Skeletal muscle satellite cell (primary cell): ENCODE data around the gene AKR1C4.
"Not testable (repeated sequence)": the region's sequence is repeated elsewhere in the genome, so short reads cannot be mapped to it uniquely, and the experiment has no call there.

Source experiments
- H3K27me3 ChIP-seq: 2 replicates; pipeline ENCODE4 v1.7.0; 2013; ENCODE audit warnings: low read length; ENCODE audit not compliant: control insufficient read depth, insufficient read depth
- H3K36me3 ChIP-seq: 2 replicates; pipeline ENCODE4 v1.7.0; 2013; ENCODE audit warnings: mild to moderate bottlenecking, control low read depth, low read length; ENCODE audit not compliant: insufficient read depth
- H3K4me1 ChIP-seq: 2 replicates; pipeline ENCODE4 v1.7.0; 2013; ENCODE audit warnings: low read length; ENCODE audit not compliant: control insufficient read depth, insufficient read depth
- H3K4me2 ChIP-seq: 2 replicates; pipeline ENCODE4 v1.7.0; 2013; ENCODE audit warnings: mild to moderate bottlenecking, low read length
- H3K4me3 ChIP-seq: 2 replicates; pipeline ENCODE4 v1.7.0; 2013; ENCODE audit warnings: low read length
- H3K9ac ChIP-seq: 2 replicates; pipeline ENCODE4 v1.7.0; 2013; ENCODE audit warnings: mild to moderate bottlenecking, low read depth, low read length, moderate library complexity
- H3K9me3 ChIP-seq: replicated peaks from 2 replicates; pipeline ENCODE4 v1.7.0; 2013; ENCODE audit warnings: mild to moderate bottlenecking, control low read depth, low read length

AKR1C4 gene

DNA sequence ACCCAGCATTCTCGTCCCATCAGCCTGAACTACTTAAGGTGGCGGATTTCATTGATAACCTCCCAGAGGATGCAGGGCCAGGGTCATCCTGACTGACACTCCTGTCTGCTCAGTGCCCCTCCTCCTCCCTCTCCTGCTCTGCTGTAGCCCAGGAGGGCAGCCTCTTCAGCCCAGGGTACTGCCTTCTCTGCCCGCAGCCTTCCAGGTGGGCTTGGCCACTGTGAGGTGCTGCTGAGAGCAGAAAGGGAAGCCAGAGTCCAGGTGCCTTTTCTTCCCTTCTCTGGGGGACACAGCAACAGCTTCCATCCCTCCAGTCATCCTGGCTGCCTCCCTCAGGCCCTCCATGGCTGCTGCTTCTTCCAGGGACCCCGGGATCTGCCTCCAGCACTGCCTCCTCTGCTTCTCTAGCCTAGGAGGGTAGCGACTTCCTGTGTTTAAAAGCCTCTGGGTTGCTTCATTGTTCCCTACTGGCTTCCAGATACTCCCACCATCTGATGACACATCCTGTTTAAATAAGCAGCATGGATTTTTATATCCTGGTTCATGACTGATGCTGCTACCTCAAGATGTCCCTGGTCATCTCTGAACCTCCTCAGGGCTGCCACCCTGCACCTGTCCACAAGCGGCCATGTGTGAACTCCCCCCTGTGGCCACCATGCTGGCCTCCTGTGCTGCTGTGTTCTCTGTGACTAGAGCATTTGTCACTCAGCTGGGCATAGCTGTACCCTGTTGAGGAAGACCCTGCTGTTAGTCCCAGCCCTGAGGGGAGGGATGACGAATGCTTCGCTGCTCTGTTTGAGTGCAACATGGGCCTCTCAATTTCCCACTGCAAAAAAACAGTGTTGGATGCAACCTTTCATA lies 55.8 kb downstream of the AKR1C4 start:
- no peak overlapping the region for H3K4me3 ChIP-seq
- H3K36me3 ChIP-seq = no peaks in the 10 kb centered on the region
- no peaks in the 10 kb centered on the region for H3K9me3 ChIP-seq
- no peak overlapping the region for H3K4me2 ChIP-seq
- H3K9ac ChIP-seq = no peak overlapping the region
- no peaks in the 10 kb centered on the region for H3K4me1 ChIP-seq
- no peaks in the 10 kb centered on the region for H3K27me3 ChIP-seq

DNA sequence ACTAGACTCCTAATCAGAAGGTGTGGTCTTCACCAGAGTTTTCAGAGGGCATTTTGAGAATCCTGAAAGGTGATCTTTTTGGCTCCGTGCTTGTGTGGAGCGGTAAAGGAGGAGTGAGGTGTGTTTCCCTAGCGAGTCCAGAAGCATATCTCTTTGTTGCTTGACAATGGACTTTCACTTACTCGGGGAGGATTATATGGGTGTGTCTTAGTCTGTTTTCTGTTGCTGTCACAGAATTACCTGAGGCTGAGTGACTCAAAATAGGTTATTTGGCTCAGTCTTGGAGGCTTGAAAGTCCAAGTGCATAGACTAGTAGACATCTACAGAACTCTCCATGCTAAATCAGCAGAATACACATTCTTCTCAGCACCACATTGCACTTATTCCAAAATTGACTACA lies 57.9 kb downstream of the AKR1C4 start:
- no peak overlapping the region for H3K4me2 ChIP-seq
- no peaks in the 10 kb centered on the region for H3K27me3 ChIP-seq
- no peaks in the 10 kb centered on the region for H3K4me1 ChIP-seq
- H3K4me3 ChIP-seq = no peak overlapping the region
- H3K9me3 ChIP-seq = no peaks in the 10 kb centered on the region
- no peak overlapping the region for H3K9ac ChIP-seq
- H3K36me3 ChIP-seq = no peaks in the 10 kb centered on the region

DNA sequence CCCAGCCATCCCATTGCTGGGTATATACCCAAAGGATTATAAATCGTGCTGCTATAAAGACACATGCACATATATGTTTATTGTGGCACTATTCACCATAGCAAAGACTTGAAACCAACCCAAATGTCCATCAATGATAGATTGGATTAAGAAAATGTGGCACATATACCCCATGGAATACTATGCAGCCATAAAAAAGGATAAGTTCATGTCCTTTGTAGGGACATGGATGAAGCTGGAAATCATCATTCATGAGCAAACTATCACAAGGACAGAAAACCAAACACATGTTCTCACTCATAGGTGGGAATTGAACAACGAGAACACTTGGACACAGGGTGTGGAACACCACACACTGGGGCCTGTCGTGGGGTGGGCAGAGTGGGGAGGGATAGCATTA lies 61.1 kb downstream of the AKR1C4 start:
- not testable (repeated sequence) for H3K4me1 ChIP-seq, H3K9me3 ChIP-seq, H3K36me3 ChIP-seq, H3K4me2 ChIP-seq, H3K9ac ChIP-seq, H3K4me3 ChIP-seq, H3K27me3 ChIP-seq

DNA sequence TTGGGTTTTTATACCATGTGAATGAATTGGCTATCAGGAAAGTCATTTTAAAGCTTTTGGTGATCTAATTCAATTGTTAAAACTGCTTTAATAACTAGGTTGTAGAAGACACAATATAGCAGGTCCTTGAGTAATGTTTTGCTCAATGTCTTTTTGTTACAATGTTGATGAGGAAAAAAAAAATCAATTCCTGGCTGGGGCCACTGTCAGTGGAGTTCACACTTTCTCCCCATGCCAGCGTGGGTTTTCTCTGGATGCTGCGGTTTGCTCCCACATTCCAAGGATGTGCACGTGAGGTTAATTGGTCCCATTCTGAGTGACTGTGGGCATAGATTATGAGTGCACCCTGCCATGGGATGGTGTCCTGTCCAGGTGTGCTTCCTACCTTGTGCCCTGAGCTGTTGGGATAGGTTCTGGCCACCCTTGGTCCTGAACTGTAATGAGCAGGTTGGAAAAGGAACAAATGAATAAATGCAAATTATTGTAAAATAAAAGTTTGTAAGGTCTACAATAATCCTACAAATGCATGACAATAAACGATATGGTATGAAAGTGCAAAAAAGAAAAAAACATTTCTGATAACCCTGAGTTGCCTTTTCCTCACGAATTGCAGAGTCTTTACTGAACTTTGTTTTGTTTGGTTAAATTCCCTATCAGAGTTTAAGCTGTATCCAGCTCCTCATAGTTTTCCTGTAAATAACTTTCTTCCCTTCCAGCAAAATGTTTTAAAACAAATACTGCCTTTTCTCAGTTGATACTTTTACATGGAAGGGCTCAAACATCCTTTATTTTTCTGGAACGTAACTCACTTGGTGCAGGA lies 62.7 kb downstream of the AKR1C4 start:
- Histone ChIP-seq H3K4me3 (no peak overlapping the region), H3K9ac (no peak overlapping the region), H3K4me2 (no peak overlapping the region), H3K4me1 (no peaks in the 10 kb centered on the region), H3K9me3 (no peaks in the 10 kb centered on the region), H3K27me3 (no peaks in the 10 kb centered on the region), H3K36me3 (no peaks in the 10 kb centered on the region)

DNA sequence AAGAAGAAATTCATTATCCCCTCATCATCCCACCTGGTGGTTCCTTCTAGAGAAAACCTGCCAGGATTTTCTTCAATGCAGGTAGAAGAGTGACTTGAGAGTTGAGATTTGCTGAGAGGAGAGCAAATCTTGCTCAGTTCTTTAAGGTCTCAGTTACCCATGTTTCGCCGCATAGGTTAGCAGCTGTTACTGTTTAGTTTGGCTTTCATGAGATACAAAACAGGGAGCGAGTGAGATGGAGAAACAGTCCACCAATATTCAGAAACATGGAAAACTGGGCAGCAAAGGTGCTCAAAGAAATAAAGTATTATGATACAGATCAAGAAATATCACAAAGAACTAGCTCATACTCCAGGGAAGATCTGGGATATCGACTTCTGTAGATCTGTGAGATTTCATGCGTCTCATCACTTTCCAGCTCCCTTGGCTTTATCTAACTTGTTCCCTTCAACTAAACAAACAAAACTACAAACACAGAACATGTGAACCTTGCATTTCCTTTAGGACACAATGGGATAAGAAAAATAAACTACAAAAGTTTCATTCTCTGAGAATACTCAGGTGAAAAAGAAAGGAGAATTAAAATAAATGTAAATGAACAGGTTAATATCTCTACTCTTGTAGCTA lies 63.4 kb downstream of the AKR1C4 start:
- H3K36me3 ChIP-seq = no peaks in the 10 kb centered on the region
- no peaks in the 10 kb centered on the region for H3K9me3 ChIP-seq
- no peak overlapping the region for H3K9ac ChIP-seq
- no peak overlapping the region for H3K4me3 ChIP-seq
- H3K4me1 ChIP-seq = no peaks in the 10 kb centered on the region
- no peak overlapping the region for H3K4me2 ChIP-seq
- no peaks in the 10 kb centered on the region for H3K27me3 ChIP-seq

DNA sequence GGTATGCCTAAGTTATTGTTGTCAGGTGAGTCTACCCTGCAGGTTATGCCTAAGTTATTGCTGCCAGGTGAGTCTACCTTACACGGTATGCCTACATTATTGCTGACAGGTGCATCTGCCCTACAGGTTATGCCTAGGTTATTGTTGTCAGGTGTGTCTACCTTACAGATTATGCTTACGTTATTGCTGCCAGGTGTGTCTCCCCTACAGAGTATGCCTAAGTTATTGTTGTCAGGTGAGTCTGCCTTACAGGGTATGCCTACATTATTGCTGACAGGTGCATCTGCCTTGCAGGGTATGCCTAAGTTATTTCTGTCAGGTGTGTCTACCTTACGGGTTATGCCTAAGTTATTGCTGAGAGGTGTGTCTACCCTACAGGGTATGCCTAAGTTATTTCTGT lies 64.2 kb downstream of the AKR1C4 start:
- Histone ChIP-seq H3K36me3 (no peaks in the 10 kb centered on the region), H3K4me3 (no peak overlapping the region), H3K27me3 (no peaks in the 10 kb centered on the region), H3K4me2 (no peak overlapping the region), H3K4me1 (no peaks in the 10 kb centered on the region), H3K9ac (no peak overlapping the region), H3K9me3 (no peaks in the 10 kb centered on the region)

DNA sequence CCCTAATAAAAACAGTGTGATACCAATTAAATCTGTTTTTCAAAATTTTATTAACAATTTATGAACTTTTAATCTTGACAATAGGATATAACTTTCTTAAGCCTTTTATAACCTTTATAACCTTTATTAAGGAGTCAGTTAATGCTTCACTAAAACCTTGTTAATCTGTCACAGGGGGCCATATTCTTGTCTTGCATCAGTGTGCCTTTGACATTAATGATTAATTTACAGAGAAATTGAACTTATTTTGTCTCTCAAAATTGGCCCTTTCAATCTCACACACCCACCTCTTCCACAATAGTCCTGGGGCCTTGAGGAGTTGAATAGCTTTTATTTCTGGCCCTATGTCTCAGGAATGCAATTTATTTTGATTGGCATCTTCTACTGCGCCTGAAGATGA lies 68.5 kb downstream of the AKR1C4 start:
- no peak overlapping the region for H3K9ac ChIP-seq
- H3K27me3 ChIP-seq = no peaks in the 10 kb centered on the region
- H3K4me1 ChIP-seq = no peaks in the 10 kb centered on the region
- no peak overlapping the region for H3K4me2 ChIP-seq
- H3K9me3 ChIP-seq = no peaks in the 10 kb centered on the region
- no peak overlapping the region for H3K4me3 ChIP-seq
- no peaks in the 10 kb centered on the region for H3K36me3 ChIP-seq

DNA sequence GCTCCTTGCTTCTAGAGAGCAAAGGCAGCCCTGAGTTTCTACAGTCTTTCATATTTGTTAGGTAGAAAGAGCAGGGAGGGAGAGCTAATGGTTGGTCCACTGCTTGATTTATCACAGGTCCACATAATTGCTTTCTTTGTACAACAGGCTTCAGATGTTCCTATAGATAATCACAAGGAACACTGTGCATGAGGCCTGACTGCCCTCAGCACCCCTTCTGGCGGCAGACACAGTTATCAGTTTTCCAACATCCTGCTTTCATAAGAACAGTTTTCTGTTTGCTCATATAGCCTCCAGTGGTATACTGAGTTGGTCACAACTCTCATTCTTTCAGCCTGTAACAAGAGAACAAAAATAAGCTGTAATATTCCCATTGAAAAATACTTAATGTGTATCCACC lies 69.7 kb downstream of the AKR1C4 start:
- Histone ChIP-seq H3K9ac (no peak overlapping the region), H3K4me1 (no peaks in the 10 kb centered on the region), H3K9me3 (no peaks in the 10 kb centered on the region), H3K4me3 (no peak overlapping the region), H3K36me3 (no peaks in the 10 kb centered on the region), H3K27me3 (no peaks in the 10 kb centered on the region), H3K4me2 (no peak overlapping the region)

DNA sequence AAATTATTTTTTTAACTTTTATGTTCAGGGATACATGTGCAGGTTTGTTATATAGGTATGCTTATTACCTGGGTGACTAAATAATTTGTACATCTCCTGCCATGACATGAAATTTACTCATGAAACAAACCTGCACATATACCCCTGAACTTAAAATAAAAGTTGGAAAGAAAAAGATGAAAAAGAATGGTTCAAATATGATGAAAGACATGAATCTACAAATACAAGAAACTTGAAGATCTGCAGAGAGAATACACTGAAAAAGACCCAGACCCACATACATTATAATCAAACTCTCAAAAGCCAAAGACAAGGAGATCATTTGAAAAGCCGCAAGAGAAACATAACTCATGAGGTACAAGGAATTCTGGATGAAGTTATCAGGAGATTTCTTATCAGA lies 70.2 kb downstream of the AKR1C4 start:
- no peaks in the 10 kb centered on the region for H3K9me3 ChIP-seq
- H3K4me3 ChIP-seq = no peak overlapping the region
- H3K4me2 ChIP-seq = no peak overlapping the region
- no peaks in the 10 kb centered on the region for H3K4me1 ChIP-seq
- H3K36me3 ChIP-seq = no peaks in the 10 kb centered on the region
- H3K27me3 ChIP-seq = no peaks in the 10 kb centered on the region
- no peak overlapping the region for H3K9ac ChIP-seq

DNA sequence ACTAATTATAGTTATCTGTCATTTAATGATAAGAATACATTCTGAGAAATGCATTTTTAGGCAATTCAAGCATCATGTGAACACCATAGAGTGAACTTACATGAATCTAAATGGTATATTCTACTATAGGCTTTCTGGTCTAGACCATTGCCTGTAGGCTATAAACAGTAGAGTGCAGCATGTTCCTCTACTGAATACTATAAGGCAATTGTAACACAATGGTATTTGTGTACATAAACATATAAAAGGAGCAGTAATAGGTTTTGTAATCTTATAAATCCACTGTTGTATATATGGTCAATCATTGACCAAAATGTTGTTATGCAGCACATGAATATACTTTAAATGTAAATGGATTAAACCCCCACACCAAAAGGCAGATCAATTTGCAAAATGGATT lies 71.6 kb downstream of the AKR1C4 start:
- H3K9me3 ChIP-seq = no peaks in the 10 kb centered on the region
- no peak overlapping the region for H3K4me2 ChIP-seq
- no peak overlapping the region for H3K9ac ChIP-seq
- no peak overlapping the region for H3K4me3 ChIP-seq
- H3K36me3 ChIP-seq = no peaks in the 10 kb centered on the region
- no peaks in the 10 kb centered on the region for H3K27me3 ChIP-seq
- H3K4me1 ChIP-seq = no peaks in the 10 kb centered on the region
